H9 (cell line): ENCODE data around the gene PRAMEF12. TPM values are rescaled to one million over a fixed set of nuclear protein-coding genes. Genes with fewer than 3 reads are reported as not detected.

Source experiments
- DNase-seq: peaks from one replicate; pipeline ENCODE4 v3.0.0-alpha.2; 2017
- H2AFZ ChIP-seq: one replicate; pipeline ENCODE4 v1.6.1; 2013; ENCODE audit warnings: mild to moderate bottlenecking, low read length, control low read depth, moderate library complexity
- H2AK5ac ChIP-seq: 2 replicates; pipeline ENCODE4 v1.6.1; 2013; ENCODE audit warnings: low read length, control low read depth, mixed read lengths; ENCODE audit not compliant: insufficient read length
- H2BK120ac ChIP-seq: one replicate; pipeline ENCODE4 v1.6.1; 2013; ENCODE audit warnings: low read depth, mild to moderate bottlenecking, low read length, control low read depth, inconsistent platforms; ENCODE audit not compliant: poor library complexity, severe bottlenecking
- H2BK12ac ChIP-seq: 2 replicates; pipeline ENCODE4 v1.6.1; 2013; ENCODE audit warnings: low read length, control low read depth, mixed read lengths, low read depth; ENCODE audit not compliant: insufficient read length
- H2BK15ac ChIP-seq: 2 replicates; pipeline ENCODE4 v1.6.1; 2013; ENCODE audit warnings: low read depth, low read length, control low read depth
- H2BK20ac ChIP-seq: one replicate; pipeline ENCODE4 v1.6.1; 2013; ENCODE audit warnings: low read depth, mild to moderate bottlenecking, low read length, control low read depth, inconsistent platforms; ENCODE audit not compliant: poor library complexity, severe bottlenecking
- H2BK5ac ChIP-seq: 2 replicates; pipeline ENCODE4 v1.6.1; 2013; ENCODE audit warnings: low read length, control low read depth, mixed read lengths; ENCODE audit not compliant: insufficient read length
- H3K14ac ChIP-seq: 2 replicates; pipeline ENCODE4 v1.6.1; 2013; ENCODE audit warnings: low read length, control low read depth; ENCODE audit not compliant: insufficient read depth
- H3K18ac ChIP-seq: 2 replicates; pipeline ENCODE4 v1.6.1; 2013; ENCODE audit warnings: low read depth, mild to moderate bottlenecking, mixed read lengths, low read length, control low read depth; ENCODE audit not compliant: insufficient read length
- H3K23ac ChIP-seq: 2 replicates; pipeline ENCODE4 v1.6.1; 2013; ENCODE audit warnings: low read length, control low read depth, mixed read lengths, low read depth; ENCODE audit not compliant: insufficient read length
- H3K23me2 ChIP-seq: 2 replicates; pipeline ENCODE4 v1.6.1; 2013; ENCODE audit warnings: low read depth, mild to moderate bottlenecking, mixed read lengths, low read length, control low read depth; ENCODE audit not compliant: insufficient read length, poor library complexity, severe bottlenecking
- H3K27ac ChIP-seq: 2 replicates; pipeline ENCODE4 v1.5.1; 2013; ENCODE audit warnings: low read length, control low read depth, mixed read lengths, low read depth; ENCODE audit not compliant: insufficient read length
- H3K27me3 ChIP-seq: 2 replicates; pipeline ENCODE4 v1.6.1; 2013; ENCODE audit warnings: low read length, control low read depth, inconsistent platforms; ENCODE audit not compliant: insufficient read depth
- H3K4ac ChIP-seq: 2 replicates; pipeline ENCODE4 v1.6.1; 2013; ENCODE audit warnings: low read depth, mild to moderate bottlenecking, control low read depth, inconsistent platforms, low read length, moderate library complexity
- H3K4me1 ChIP-seq: 2 replicates; pipeline ENCODE4 v1.6.1; 2013; ENCODE audit warnings: low read length, control low read depth, inconsistent platforms; ENCODE audit not compliant: insufficient read depth
- H3K4me2 ChIP-seq: 2 replicates; pipeline ENCODE4 v1.6.1; 2013; ENCODE audit warnings: low read length, control low read depth, mixed read lengths; ENCODE audit not compliant: insufficient read length, insufficient read depth
- H3K56ac ChIP-seq: 2 replicates; pipeline ENCODE4 v1.6.1; 2013; ENCODE audit warnings: low read depth, mild to moderate bottlenecking, mixed read lengths, low read length, control low read depth; ENCODE audit not compliant: insufficient read length
- H3K79me1 ChIP-seq: 2 replicates; pipeline ENCODE4 v1.6.1; 2013; ENCODE audit warnings: low read depth, mild to moderate bottlenecking, moderate library complexity, low read length, control low read depth, inconsistent platforms; ENCODE audit not compliant: insufficient read depth, poor library complexity, severe bottlenecking
- H3K79me2 ChIP-seq: 2 replicates; pipeline ENCODE4 v1.6.1; 2013; ENCODE audit warnings: low read length, control low read depth, inconsistent platforms; ENCODE audit not compliant: insufficient read depth
- H3K9ac ChIP-seq: 2 replicates; pipeline ENCODE4 v1.6.1; 2013; ENCODE audit warnings: low read length, control low read depth, mixed read lengths; ENCODE audit not compliant: insufficient read length; ENCODE audit errors: extremely low read depth
- H3K9me3 ChIP-seq: one replicate; pipeline ENCODE4 v1.6.1; 2013; ENCODE audit warnings: low read depth, low read length, inconsistent platforms; ENCODE audit not compliant: control insufficient read depth
- H3T11ph ChIP-seq: one replicate; pipeline ENCODE4 v1.6.1; 2013; ENCODE audit warnings: mild to moderate bottlenecking, low read length, control low read depth, inconsistent platforms
- H4K20me1 ChIP-seq: one replicate; pipeline ENCODE4 v1.6.1; 2013; ENCODE audit not compliant: control insufficient read depth, insufficient read length, insufficient read depth
- H4K5ac ChIP-seq: 2 replicates; pipeline ENCODE4 v1.6.1; 2013; ENCODE audit warnings: low read depth, mild to moderate bottlenecking, mixed read lengths, low read length, control low read depth; ENCODE audit not compliant: insufficient read length
- H4K8ac ChIP-seq: replicated peaks from 2 replicates; pipeline ENCODE4 v1.6.1; 2013; ENCODE audit warnings: low read length, control low read depth, mixed read lengths, low read depth; ENCODE audit not compliant: insufficient read length
- H4K91ac ChIP-seq: 2 replicates; pipeline ENCODE4 v1.6.1; 2013; ENCODE audit warnings: low read depth, mild to moderate bottlenecking, moderate library complexity, mixed read lengths, low read length, control low read depth; ENCODE audit not compliant: insufficient read length
- H3K27ac Mint-ChIP-seq, 3 experiments: 2 replicates in 2 of 3; 3 replicates in 1 of 3; pipeline ENCODE4 v1.8.0; 2020 to 2021; ENCODE audit warnings: mixed read lengths in 3 of 3, mild to moderate bottlenecking in 1 of 3, moderate library complexity in 1 of 3
- H3K27me3 Mint-ChIP-seq: 2 replicates; pipeline ENCODE4 v1.8.0; 2021; ENCODE audit warnings: low read depth, mild to moderate bottlenecking, moderate library complexity, mixed read lengths
- H3K36me3 Mint-ChIP-seq, 3 experiments: 2 replicates in 2 of 3; 3 replicates in 1 of 3; pipeline ENCODE4 v1.8.0; 2020 to 2021; ENCODE audit warnings: low read depth in 3 of 3, mixed read lengths in 3 of 3; ENCODE audit not compliant: insufficient read depth in 1 of 3
- H3K4me1 Mint-ChIP-seq, 2 experiments: 2 replicates each; pipeline ENCODE4 v1.8.0; 2020; ENCODE audit warnings: mixed read lengths in 2 of 2
- H3K4me3 Mint-ChIP-seq, 2 experiments: 2 replicates in 1 of 2; 3 replicates in 1 of 2; pipeline ENCODE4 v1.8.0; 2020 to 2021; ENCODE audit warnings: mild to moderate bottlenecking in 2 of 2, mixed read lengths in 2 of 2, moderate library complexity in 1 of 2
- H3K9me3 Mint-ChIP-seq, 2 experiments: 2 replicates in 1 of 2; 3 replicates in 1 of 2; pipeline ENCODE4 v1.8.0; 2020; ENCODE audit warnings: mild to moderate bottlenecking in 2 of 2, mixed read lengths in 2 of 2, moderate library complexity in 1 of 2
- WGBS: extraction: QIAGEN DNeasy Blood & Tissue Kit; methylation state at CpG from one replicate; pipeline ENCODE4 v1.1.7; 2013; ENCODE audit warnings: missing lambda C conversion rate, low lambda C conversion rate, mixed read lengths; ENCODE audit not compliant: insufficient read length; ENCODE audit errors: extremely low coverage; 5-methylcytosine and 5-hydroxymethylcytosine counted together
- total RNA-seq: library from RNA; stranded (reverse); gene quantifications from 2 replicates; pipeline ENCODE4 v1.2.1, GENCODE V29; 2021
- TF ChIP-seq, protein P1 (sequence below): fragments of 200-600 bp; sonication (generic); conservative IDR thresholded peaks from 3 replicates; pipeline ENCODE4 v1.8.0; 2021; ENCODE audit warnings: antibody characterized with exemption, mild to moderate bottlenecking

Gene PRAMEF12
- total RNA-seq, 1 experiment from 2014 or later = not detected

DNA sequence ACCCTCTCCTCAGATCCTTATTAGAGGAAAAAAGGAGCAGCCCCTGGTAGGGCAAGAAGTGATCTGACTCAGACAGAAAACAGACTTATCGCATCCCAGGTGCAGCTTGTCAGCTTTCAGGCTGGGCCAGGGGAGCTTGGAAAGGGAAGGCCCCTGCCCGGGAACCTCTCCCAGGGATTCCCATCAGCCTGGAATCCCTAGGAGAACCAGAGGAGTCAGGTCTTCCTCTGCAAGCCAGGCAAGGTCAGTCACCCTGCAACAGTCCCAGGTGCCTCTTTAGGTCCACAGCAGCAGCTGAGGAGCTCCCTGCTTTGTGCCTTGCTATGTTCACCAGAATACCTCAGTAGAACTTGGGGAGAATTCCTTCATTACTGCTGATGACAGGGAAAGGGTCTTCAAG, 2.9 kb upstream of the PRAMEF12 start:
- no peak overlapping the region for H3K9ac ChIP-seq
- no peak overlapping the region for H2BK12ac ChIP-seq
- no peak overlapping the region for H3K4me3 Mint-ChIP-seq
- no peaks in the 10 kb centered on the region for H3K79me1 ChIP-seq
- no peaks in the 10 kb centered on the region for H3K27me3 ChIP-seq
- H2BK5ac ChIP-seq = no peak overlapping the region
- H2BK120ac ChIP-seq = no peak overlapping the region
- TF ChIP-seq, protein P1, sequence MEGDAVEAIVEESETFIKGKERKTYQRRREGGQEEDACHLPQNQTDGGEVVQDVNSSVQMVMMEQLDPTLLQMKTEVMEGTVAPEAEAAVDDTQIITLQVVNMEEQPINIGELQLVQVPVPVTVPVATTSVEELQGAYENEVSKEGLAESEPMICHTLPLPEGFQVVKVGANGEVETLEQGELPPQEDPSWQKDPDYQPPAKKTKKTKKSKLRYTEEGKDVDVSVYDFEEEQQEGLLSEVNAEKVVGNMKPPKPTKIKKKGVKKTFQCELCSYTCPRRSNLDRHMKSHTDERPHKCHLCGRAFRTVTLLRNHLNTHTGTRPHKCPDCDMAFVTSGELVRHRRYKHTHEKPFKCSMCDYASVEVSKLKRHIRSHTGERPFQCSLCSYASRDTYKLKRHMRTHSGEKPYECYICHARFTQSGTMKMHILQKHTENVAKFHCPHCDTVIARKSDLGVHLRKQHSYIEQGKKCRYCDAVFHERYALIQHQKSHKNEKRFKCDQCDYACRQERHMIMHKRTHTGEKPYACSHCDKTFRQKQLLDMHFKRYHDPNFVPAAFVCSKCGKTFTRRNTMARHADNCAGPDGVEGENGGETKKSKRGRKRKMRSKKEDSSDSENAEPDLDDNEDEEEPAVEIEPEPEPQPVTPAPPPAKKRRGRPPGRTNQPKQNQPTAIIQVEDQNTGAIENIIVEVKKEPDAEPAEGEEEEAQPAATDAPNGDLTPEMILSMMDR = no peak
- H3K27ac Mint-ChIP-seq = no peak overlapping the region
- no peak overlapping the region for H2BK15ac ChIP-seq
- H3K9me3 Mint-ChIP-seq = peaks cover 0 to 4% of the 10 kb centered on the region in 2 experiments; a peak in 3 of 5 replicates
- no CpG with 5 or more reads among the region's 2 CpGs for WGBS
- no peaks in the 10 kb centered on the region for H3K4me1 ChIP-seq
- H4K8ac ChIP-seq = no peak overlapping the region
- no peak for DNase-seq
- H3K4me2 ChIP-seq = no peak overlapping the region
- H3K4ac ChIP-seq = no peak overlapping the region
- no peak overlapping the region for H2AK5ac ChIP-seq
- H4K5ac ChIP-seq = no peak overlapping the region
- H4K91ac ChIP-seq = no peak overlapping the region
- H3K27ac ChIP-seq = no peak overlapping the region
- H3K79me2 ChIP-seq = 0 out of 2 replicates have a peak, but pooled peaks cover 2% of the 10 kb centered on the region
- H4K20me1 ChIP-seq = no peaks in the 10 kb centered on the region
- no peak overlapping the region for H3K56ac ChIP-seq
- H3K36me3 Mint-ChIP-seq = no peaks in the 10 kb centered on the region
- no peaks in the 10 kb centered on the region for H3K9me3 ChIP-seq
- H3K23me2 ChIP-seq = no peaks in the 10 kb centered on the region
- no peak overlapping the region for H3K18ac ChIP-seq
- no peak overlapping the region for H3K14ac ChIP-seq
- no peak overlapping the region for H2AFZ ChIP-seq
- peaks cover 13% of the 10 kb centered on the region for H3K27me3 Mint-ChIP-seq
- no peak overlapping the region for H3K23ac ChIP-seq
- H3K4me1 Mint-ChIP-seq = no peaks in the 10 kb centered on the region
- H3T11ph ChIP-seq = no peak overlapping the region
- no peak overlapping the region for H2BK20ac ChIP-seq
